ENCODE measurements around the gene ITGAD.

The ITGAD gene

GRCh38 chr16:31403590-31404352 is 10.6 kb downstream of the ITGAD start:
- TF ChIP-seq TAF1 (IDR thresholded peaks at IDR 0.05; ENCODE audit: low read depth) (no peak), TEAD4 (IDR thresholded peaks at IDR 0.05) (no peak), YY1 (IDR thresholded peaks at IDR 0.05; ENCODE audit: low read depth) (no peak), NFIC (IDR thresholded peaks at IDR 0.05) (no peak), EP300 (IDR thresholded peaks at IDR 0.05; ENCODE audit: borderline replicate concordance) (no peak), USF1 (IDR thresholded peaks at IDR 0.05) (no peak), FOXM1 (IDR thresholded peaks at IDR 0.05; ENCODE audit: borderline replicate concordance, low read depth) (no peak), TCF12 (IDR thresholded peaks at IDR 0.05; ENCODE audit: low read depth) (no peak), CREB1 (IDR thresholded peaks at IDR 0.05; ENCODE audit: low read depth) (no peak), RAD21 (IDR thresholded peaks at IDR 0.05; ENCODE audit: low read depth) (no peak), MAX (IDR thresholded peaks at IDR 0.05) (no peak), REST (IDR thresholded peaks at IDR 0.05; ENCODE audit: low read depth) (no peak), ZBTB7A (IDR thresholded peaks at IDR 0.05; ENCODE audit: low read depth) (no peak), CEBPB (IDR thresholded peaks at IDR 0.05) (no peak), EGR1 (IDR thresholded peaks at IDR 0.05) (no peak)

GRCh38 chr16:31404353-31405064 is 11.4 kb downstream of the ITGAD start:
- no peak for TF ChIP-seq CEBPB (IDR thresholded peaks at IDR 0.05)
- TF ChIP-seq YY1 (IDR thresholded peaks at IDR 0.05; ENCODE audit: low read depth) = no peak
- TF ChIP-seq TCF12 (IDR thresholded peaks at IDR 0.05; ENCODE audit: low read depth) = no peak
- no peak for TF ChIP-seq EP300 (IDR thresholded peaks at IDR 0.05; ENCODE audit: borderline replicate concordance)
- no peak for TF ChIP-seq USF1 (IDR thresholded peaks at IDR 0.05)
- no peak for TF ChIP-seq FOXM1 (IDR thresholded peaks at IDR 0.05; ENCODE audit: borderline replicate concordance, low read depth)
- TF ChIP-seq CREB1 (IDR thresholded peaks at IDR 0.05; ENCODE audit: low read depth) = no peak
- no peak for TF ChIP-seq REST (IDR thresholded peaks at IDR 0.05; ENCODE audit: low read depth)
- no peak for TF ChIP-seq TAF1 (IDR thresholded peaks at IDR 0.05; ENCODE audit: low read depth)
- TF ChIP-seq MAX (IDR thresholded peaks at IDR 0.05) = no peak
- TF ChIP-seq EGR1 (IDR thresholded peaks at IDR 0.05) = no peak
- no peak for TF ChIP-seq NFIC (IDR thresholded peaks at IDR 0.05)
- TF ChIP-seq ZBTB7A (IDR thresholded peaks at IDR 0.05; ENCODE audit: low read depth) = no peak
- TF ChIP-seq RAD21 (IDR thresholded peaks at IDR 0.05; ENCODE audit: low read depth) = no peak

GRCh38 chr16:31407406-31407805 is 14.3 kb downstream of the ITGAD start:
- TF ChIP-seq REST (IDR thresholded peaks at IDR 0.05; ENCODE audit: low read depth) (no peak), TCF12 (IDR thresholded peaks at IDR 0.05; ENCODE audit: low read depth) (no peak), YY1 (IDR thresholded peaks at IDR 0.05; ENCODE audit: low read depth) (no peak), CEBPB (IDR thresholded peaks at IDR 0.05) (no peak), TAF1 (IDR thresholded peaks at IDR 0.05; ENCODE audit: low read depth) (no peak), USF1 (IDR thresholded peaks at IDR 0.05) (no peak), RAD21 (IDR thresholded peaks at IDR 0.05; ENCODE audit: low read depth) (no peak), CREB1 (IDR thresholded peaks at IDR 0.05; ENCODE audit: low read depth) (no peak), ZBTB7A (IDR thresholded peaks at IDR 0.05; ENCODE audit: low read depth) (no peak), EGR1 (IDR thresholded peaks at IDR 0.05) (no peak), FOXM1 (IDR thresholded peaks at IDR 0.05; ENCODE audit: borderline replicate concordance, low read depth) (no peak), EP300 (IDR thresholded peaks at IDR 0.05; ENCODE audit: borderline replicate concordance) (no peak), NFIC (IDR thresholded peaks at IDR 0.05) (no peak), MAX (IDR thresholded peaks at IDR 0.05) (no peak), TEAD4 (IDR thresholded peaks at IDR 0.05) (no peak)

Data from Ishikawa (cell line).